Neural progenitor cell (in vitro differentiated cells): ENCODE data around the gene GET3. TPM values are rescaled to one million over a fixed set of nuclear protein-coding genes. Genes with fewer than 3 reads are reported as not detected.

Source experiments
- DNase-seq: peaks from one replicate; pipeline ENCODE4 v3.0.0-alpha.2; 2016; ENCODE audit warnings: low spot score
- H2AFZ ChIP-seq: fragments of 200-600 bp; sonication (generic); replicated peaks from 2 replicates; pipeline ENCODE4 v1.6.1; 2016; ENCODE audit warnings: antibody characterized with exemption
- H3F3A ChIP-seq: fragments of 200-600 bp; sonication (generic); 2 replicates; pipeline ENCODE4 v1.6.1; 2016; ENCODE audit warnings: antibody characterized with exemption, low read depth
- H3K27ac ChIP-seq: fragments of 200-600 bp; sonication (generic); 2 replicates; pipeline ENCODE4 v1.5.1; 2016; ENCODE audit warnings: mild to moderate bottlenecking
- H3K27me3 ChIP-seq: fragments of 200-600 bp; sonication (generic); 2 replicates; pipeline ENCODE4 v1.6.1; 2016; ENCODE audit warnings: mild to moderate bottlenecking, moderate library complexity
- H3K36me3 ChIP-seq: fragments of 200-600 bp; sonication (generic); 2 replicates; pipeline ENCODE4 v1.5.1; 2016
- H3K4me1 ChIP-seq: fragments of 200-600 bp; sonication (generic); 2 replicates; pipeline ENCODE4 v1.6.1; 2016; ENCODE audit warnings: mixed run types
- H3K4me2 ChIP-seq: fragments of 200-600 bp; sonication (generic); 2 replicates; pipeline ENCODE4 v1.6.1; 2016
- H3K4me3 ChIP-seq: fragments of 200-600 bp; sonication (generic); 2 replicates; pipeline ENCODE4 v1.5.1; 2016
- H3K79me2 ChIP-seq: fragments of 200-600 bp; sonication (generic); 2 replicates; pipeline ENCODE4 v1.6.1; 2016; ENCODE audit warnings: low read depth
- H3K9ac ChIP-seq: fragments of 200-600 bp; sonication (generic); 2 replicates; pipeline ENCODE4 v1.6.1; 2016
- H3K9me3 ChIP-seq: fragments of 200-600 bp; sonication (generic); 2 replicates; pipeline ENCODE4 v1.5.1; 2016; ENCODE audit warnings: low read depth
- H4K20me1 ChIP-seq: fragments of 200-600 bp; sonication (generic); 2 replicates; pipeline ENCODE4 v1.6.1; 2016; ENCODE audit warnings: low read depth
- H3K27ac Mint-ChIP-seq: 3 replicates; pipeline ENCODE4 v1.8.0; 2021; ENCODE audit warnings: mixed read lengths
- H3K27me3 Mint-ChIP-seq: 2 replicates; pipeline ENCODE4 v1.8.0; 2022; ENCODE audit warnings: low read depth, mild to moderate bottlenecking, inconsistent platforms, moderate library complexity, mixed read lengths; ENCODE audit not compliant: insufficient read depth
- H3K36me3 Mint-ChIP-seq: 3 replicates; pipeline ENCODE4 v1.8.0; 2021; ENCODE audit warnings: mixed read lengths
- H3K4me1 Mint-ChIP-seq: 3 replicates; pipeline ENCODE4 v1.8.0; 2021; ENCODE audit warnings: mixed read lengths
- H3K4me3 Mint-ChIP-seq: 3 replicates; pipeline ENCODE4 v1.8.0; 2021; ENCODE audit warnings: mild to moderate bottlenecking, moderate library complexity, mixed read lengths
- H3K9me3 Mint-ChIP-seq: 3 replicates; pipeline ENCODE4 v1.8.0; 2020; ENCODE audit warnings: mixed read lengths
- CTCF ChIP-seq: fragments of 200-600 bp; sonication (generic); IDR thresholded peaks from 2 replicates; pipeline ENCODE4 v1.5.1; 2017; ENCODE audit warnings: antibody characterized with exemption, mild to moderate bottlenecking
- EZH2 ChIP-seq: fragments of 200-600 bp; sonication (generic); IDR thresholded peaks from 2 replicates; pipeline ENCODE4 v1.6.1; 2017; ENCODE audit warnings: antibody characterized with exemption, mild to moderate bottlenecking, moderate library complexity
- EZH2phosphoT487 ChIP-seq: fragments of 200-600 bp; sonication (generic); IDR thresholded peaks from 2 replicates; pipeline ENCODE4 v1.6.1; 2017; ENCODE audit warnings: antibody characterized with exemption
- total RNA-seq: library from RNA; depleted of rRNA; stranded (reverse); fragments of >200 nt; gene quantifications from 2 replicates; pipeline ENCODE4 v1.2.3, GENCODE V29; 2015; ENCODE audit warnings: low replicate concordance

Gene GET3
- total RNA-seq, 1 donor from 2014 or later: 62.9 TPM

GRCh38 chr19:12787458-12787857 is 50.2 kb downstream of the GET3 start:
- no peak for TF ChIP-seq CTCF
- TF ChIP-seq EZH2: no peak
- no peak for TF ChIP-seq EZH2phosphoT487
- no peaks in the 10 kb centered on the region for H4K20me1 ChIP-seq
- Mint-ChIP-seq H3K27ac (no peak overlapping the region), H3K36me3 (no peaks in the 10 kb centered on the region), H3K4me3 (peak overlapping the region; percentile 24), H3K9me3 (no peaks in the 10 kb centered on the region), H3K27me3 (peaks cover 5% of the 10 kb centered on the region), H3K4me1 (peaks cover 30% of the 10 kb centered on the region)
- no peaks in the 10 kb centered on the region for H3K9me3 ChIP-seq
- H3K4me3 ChIP-seq: no peak overlapping the region
- no peak overlapping the region for H3K27ac ChIP-seq
- peaks cover 23% of the 10 kb centered on the region for H3K27me3 ChIP-seq
- no peaks in the 10 kb centered on the region for H3K79me2 ChIP-seq
- no peak overlapping the region for H3K9ac ChIP-seq
- no peaks in the 10 kb centered on the region for H3K36me3 ChIP-seq
- peaks cover 69% of the 10 kb centered on the region for H3F3A ChIP-seq
- no peak overlapping the region for H3K4me2 ChIP-seq
- DNase-seq: no peak
- H2AFZ ChIP-seq: no peak overlapping the region
- H3K4me1 ChIP-seq: peaks cover 38% of the 10 kb centered on the region

GRCh38 chr19:12788042-12788681 is 50.9 kb downstream of the GET3 start:
- Mint-ChIP-seq H3K36me3 (no peaks in the 10 kb centered on the region), H3K4me1 (peaks cover 30% of the 10 kb centered on the region), H3K27ac (peak overlapping the region; percentile 85), H3K9me3 (no peaks in the 10 kb centered on the region), H3K27me3 (peaks cover 7% of the 10 kb centered on the region), H3K4me3 (peak overlapping the region; percentile 87)
- DNase-seq: no peak
- peaks cover 30% of the 10 kb centered on the region for H3K27me3 ChIP-seq
- H3K4me1 ChIP-seq: peaks cover 37% of the 10 kb centered on the region
- H4K20me1 ChIP-seq: no peaks in the 10 kb centered on the region
- H3K4me2 ChIP-seq: peak overlapping the region; percentile 84
- no peak overlapping the region for H3K9ac ChIP-seq
- TF ChIP-seq EZH2: no peak
- TF ChIP-seq EZH2phosphoT487: no peak
- H3K4me3 ChIP-seq: peak overlapping the region; percentile 61
- H2AFZ ChIP-seq: no peak overlapping the region
- peak overlapping the region; percentile 56 for H3K27ac ChIP-seq
- H3K36me3 ChIP-seq: no peaks in the 10 kb centered on the region
- H3K9me3 ChIP-seq: no peaks in the 10 kb centered on the region
- H3F3A ChIP-seq: peaks cover 71% of the 10 kb centered on the region
- no peaks in the 10 kb centered on the region for H3K79me2 ChIP-seq

GRCh38 chr19:12788682-12789097 is 51.4 kb downstream of the GET3 start:
- no peaks in the 10 kb centered on the region for H3K79me2 ChIP-seq
- TF ChIP-seq CTCF (no peak), EZH2phosphoT487 (no peak), EZH2 (no peak)
- H3K4me2 ChIP-seq: peak overlapping the region; percentile 84
- peaks cover 68% of the 10 kb centered on the region for H3F3A ChIP-seq
- peak overlapping the region; percentile 61 for H3K4me3 ChIP-seq
- Mint-ChIP-seq H3K27me3 (peaks cover 7% of the 10 kb centered on the region), H3K4me1 (peaks cover 26% of the 10 kb centered on the region), H3K36me3 (no peaks in the 10 kb centered on the region), H3K9me3 (no peaks in the 10 kb centered on the region), H3K27ac (peak overlapping the region; percentile 99), H3K4me3 (peak overlapping the region; percentile 87)
- DNase-seq: peak; percentile 70
- H4K20me1 ChIP-seq: no peaks in the 10 kb centered on the region
- peaks cover 32% of the 10 kb centered on the region for H3K4me1 ChIP-seq
- no peaks in the 10 kb centered on the region for H3K9me3 ChIP-seq
- H3K27ac ChIP-seq: peak overlapping the region; percentile 56
- peaks cover 31% of the 10 kb centered on the region for H3K27me3 ChIP-seq
- no peak overlapping the region for H2AFZ ChIP-seq
- no peaks in the 10 kb centered on the region for H3K36me3 ChIP-seq
- H3K9ac ChIP-seq: no peak overlapping the region
